ENCODE results near the gene DRC3.

Gene DRC3

DNA sequence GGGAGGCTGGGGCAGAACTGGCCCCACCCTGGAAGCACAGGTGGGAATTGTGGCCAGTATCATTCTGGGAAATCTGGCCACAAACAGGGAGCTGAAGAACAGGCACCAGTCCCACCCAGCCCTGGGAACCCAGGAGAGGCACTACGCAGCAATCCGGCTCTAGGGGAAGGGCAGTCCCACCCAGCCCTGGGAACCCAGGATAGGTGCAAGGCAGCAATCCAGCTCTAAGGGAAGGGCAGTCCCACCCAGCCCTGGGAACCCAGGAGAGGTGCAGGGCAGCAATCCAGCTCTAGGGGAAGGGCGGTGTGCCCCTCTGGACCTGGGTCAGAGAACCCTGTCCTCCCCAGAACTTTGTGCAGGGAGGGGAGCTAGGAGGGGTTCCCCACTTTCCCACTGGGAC, 7.1 kb downstream of the DRC3 start:
- Histone ChIP-seq H3K9me3 (ENCODE audit: insufficient read depth, low read depth, low read length) (no peaks in the 10 kb centered on the region), H3K4me2 (ENCODE audit: low read depth, low read length, poor library complexity, severe bottlenecking) (no peak overlapping the region), H3K27me3 (ENCODE audit: insufficient read depth, low read length, poor library complexity, severe bottlenecking) (no peaks in the 10 kb centered on the region), H3K79me2 (ENCODE audit: insufficient read depth, low read length) (no peaks in the 10 kb centered on the region), H3K36me3 (ENCODE audit: insufficient read depth, low read length) (no peaks in the 10 kb centered on the region), H3K9me2 (replicated peaks; ENCODE audit: low read depth, low read length) (no peaks in the 10 kb centered on the region), H4K20me1 (ENCODE audit: insufficient read depth, low read length, poor library complexity, severe bottlenecking) (no peaks in the 10 kb centered on the region), H2AFZ (ENCODE audit: low read length) (no peak overlapping the region), H3K4me3 (ENCODE audit: low read length, poor library complexity, severe bottlenecking) (no peak overlapping the region), H3K4me1 (ENCODE audit: insufficient read depth, low read length, poor library complexity, severe bottlenecking) (no peaks in the 10 kb centered on the region), H3F3A (ENCODE audit: low read depth) (no peaks in the 10 kb centered on the region), H3K9ac (ENCODE audit: low read depth, low read length, poor library complexity, severe bottlenecking) (no peak overlapping the region)
- TF ChIP-seq EZH2phosphoT487 (IDR thresholded peaks at IDR 0.05; ENCODE audit: borderline replicate concordance) (no peak), CTCF (conservative IDR thresholded peaks at IDR 0.05; ENCODE audit: low read length) (no peak)

- Histone ChIP-seq H3K79me2 (ENCODE audit: insufficient read depth, low read length) (no peaks in the 10 kb centered on the region), H3K27me3 (ENCODE audit: insufficient read depth, low read length, poor library complexity, severe bottlenecking) (no peaks in the 10 kb centered on the region), H3F3A (ENCODE audit: low read depth) (no peaks in the 10 kb centered on the region), H2AFZ (ENCODE audit: low read length) (no peak overlapping the region), H3K9ac (ENCODE audit: low read depth, low read length, poor library complexity, severe bottlenecking) (no peak overlapping the region), H3K36me3 (ENCODE audit: insufficient read depth, low read length) (no peaks in the 10 kb centered on the region), H3K4me1 (ENCODE audit: insufficient read depth, low read length, poor library complexity, severe bottlenecking) (no peaks in the 10 kb centered on the region), H4K20me1 (ENCODE audit: insufficient read depth, low read length, poor library complexity, severe bottlenecking) (no peaks in the 10 kb centered on the region), H3K9me3 (ENCODE audit: insufficient read depth, low read depth, low read length) (no peaks in the 10 kb centered on the region), H3K4me2 (ENCODE audit: low read depth, low read length, poor library complexity, severe bottlenecking) (no peak overlapping the region), H3K9me2 (replicated peaks; ENCODE audit: low read depth, low read length) (no peaks in the 10 kb centered on the region), H3K4me3 (ENCODE audit: low read length, poor library complexity, severe bottlenecking) (no peak overlapping the region)
- TF ChIP-seq EZH2phosphoT487 (IDR thresholded peaks at IDR 0.05; ENCODE audit: borderline replicate concordance) = no peak
- TF ChIP-seq CTCF (conservative IDR thresholded peaks at IDR 0.05; ENCODE audit: low read length) = no peak
These were observed 8.7 kb downstream of the DRC3 start for GRCh38 chr17:17981330-17981729.

- H3K27me3 ChIP-seq (ENCODE audit: insufficient read depth, low read length, poor library complexity, severe bottlenecking) = no peaks in the 10 kb centered on the region
- no peak overlapping the region for H3K9ac ChIP-seq (ENCODE audit: low read depth, low read length, poor library complexity, severe bottlenecking)
- TF ChIP-seq EZH2phosphoT487 (IDR thresholded peaks at IDR 0.05; ENCODE audit: borderline replicate concordance) = no peak
- no peak for TF ChIP-seq CTCF (conservative IDR thresholded peaks at IDR 0.05; ENCODE audit: low read length)
- no peaks in the 10 kb centered on the region for H3K4me1 ChIP-seq (ENCODE audit: insufficient read depth, low read length, poor library complexity, severe bottlenecking)
- no peaks in the 10 kb centered on the region for H3K9me2 ChIP-seq (replicated peaks; ENCODE audit: low read depth, low read length)
- no peaks in the 10 kb centered on the region for H3K9me3 ChIP-seq (ENCODE audit: insufficient read depth, low read depth, low read length)
- H3K4me3 ChIP-seq (ENCODE audit: low read length, poor library complexity, severe bottlenecking) = no peak overlapping the region
- no peaks in the 10 kb centered on the region for H4K20me1 ChIP-seq (ENCODE audit: insufficient read depth, low read length, poor library complexity, severe bottlenecking)
- no peaks in the 10 kb centered on the region for H3K79me2 ChIP-seq (ENCODE audit: insufficient read depth, low read length)
- no peaks in the 10 kb centered on the region for H3F3A ChIP-seq (ENCODE audit: low read depth)
- H3K4me2 ChIP-seq (ENCODE audit: low read depth, low read length, poor library complexity, severe bottlenecking) = no peak overlapping the region
- no peaks in the 10 kb centered on the region for H3K36me3 ChIP-seq (ENCODE audit: insufficient read depth, low read length)
- no peak overlapping the region for H2AFZ ChIP-seq (ENCODE audit: low read length)
These were observed 10.1 kb downstream of the DRC3 start for GRCh38 chr17:17982801-17983200.

All from Loucy (cell line).